Breast epithelium (tissue), 3 donors: ENCODE results near the gene H2BK1.

ENCODE experiments used
- CTCF ChIP-seq, 3 donors: fragments of 450-650 bp; IDR thresholded peaks; one replicate each; pipeline ENCODE4 v1.5.1; 2016 to 2017; ENCODE audit warnings: antibody characterized with exemption in 3 of 3, mild to moderate bottlenecking in 3 of 3, moderate library complexity in 3 of 3
- POLR2A ChIP-seq: fragments of 450-650 bp; IDR thresholded peaks from one replicate; pipeline ENCODE4 v1.6.1; 2016; ENCODE audit warnings: antibody characterized with exemption, mild to moderate bottlenecking, moderate library complexity
- POLR2AphosphoS5 ChIP-seq, 3 donors: sonication (generic); formaldehyde crosslinking; IDR thresholded peaks; one replicate each; pipeline ENCODE4 v1.6.1; 2017; ENCODE audit warnings: antibody characterized with exemption in 3 of 3

GRCh38 chr7:151195616-151196450, 14.5 kb downstream of the H2BK1 start:
- TF ChIP-seq CTCF (IDR thresholded peaks at IDR 0.05) (no peak), POLR2AphosphoS5 (IDR thresholded peaks at IDR 0.05) (no peak), POLR2A (no peak)
